Breast epithelium (tissue), 3 donors: ENCODE results near the gene HIVEP2.

ENCODE experiments used
- POLR2AphosphoS5 ChIP-seq, 3 donors: sonication (generic); formaldehyde crosslinking; IDR thresholded peaks; one replicate each; pipeline ENCODE4 v1.6.1; 2017; ENCODE audit warnings: antibody characterized with exemption in 3 of 3
- TF ChIP-seq, protein P1 (sequence below), 3 donors: fragments of 450-650 bp; IDR thresholded peaks; one replicate each; pipeline ENCODE4 v1.5.1; 2016 to 2017; ENCODE audit warnings: antibody characterized with exemption in 3 of 3, mild to moderate bottlenecking in 3 of 3, moderate library complexity in 3 of 3

DNA sequence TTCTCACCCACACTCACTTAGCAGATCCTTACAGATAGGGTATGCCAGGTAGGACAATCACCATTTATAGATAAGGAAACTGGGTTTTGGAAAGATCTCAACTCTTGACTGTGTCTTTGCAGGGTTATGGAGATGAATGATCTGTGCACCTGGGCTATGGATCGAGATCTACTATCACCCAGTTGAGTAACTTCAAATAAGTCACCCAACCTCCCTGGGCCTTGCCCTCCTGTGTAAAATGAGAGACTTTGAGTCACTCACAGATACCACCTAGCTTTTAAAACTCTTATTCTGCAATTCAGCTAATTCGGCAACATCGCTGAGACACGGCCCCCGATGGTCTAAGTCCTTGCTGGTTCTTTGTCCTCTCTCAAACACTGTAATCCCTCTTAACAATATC lies 53.5 kb downstream of the HIVEP2 start:
- TF ChIP-seq, protein P1, sequence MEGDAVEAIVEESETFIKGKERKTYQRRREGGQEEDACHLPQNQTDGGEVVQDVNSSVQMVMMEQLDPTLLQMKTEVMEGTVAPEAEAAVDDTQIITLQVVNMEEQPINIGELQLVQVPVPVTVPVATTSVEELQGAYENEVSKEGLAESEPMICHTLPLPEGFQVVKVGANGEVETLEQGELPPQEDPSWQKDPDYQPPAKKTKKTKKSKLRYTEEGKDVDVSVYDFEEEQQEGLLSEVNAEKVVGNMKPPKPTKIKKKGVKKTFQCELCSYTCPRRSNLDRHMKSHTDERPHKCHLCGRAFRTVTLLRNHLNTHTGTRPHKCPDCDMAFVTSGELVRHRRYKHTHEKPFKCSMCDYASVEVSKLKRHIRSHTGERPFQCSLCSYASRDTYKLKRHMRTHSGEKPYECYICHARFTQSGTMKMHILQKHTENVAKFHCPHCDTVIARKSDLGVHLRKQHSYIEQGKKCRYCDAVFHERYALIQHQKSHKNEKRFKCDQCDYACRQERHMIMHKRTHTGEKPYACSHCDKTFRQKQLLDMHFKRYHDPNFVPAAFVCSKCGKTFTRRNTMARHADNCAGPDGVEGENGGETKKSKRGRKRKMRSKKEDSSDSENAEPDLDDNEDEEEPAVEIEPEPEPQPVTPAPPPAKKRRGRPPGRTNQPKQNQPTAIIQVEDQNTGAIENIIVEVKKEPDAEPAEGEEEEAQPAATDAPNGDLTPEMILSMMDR (IDR thresholded peaks at IDR 0.05), result no peak
- no peak for TF ChIP-seq POLR2AphosphoS5 (IDR thresholded peaks at IDR 0.05)
